GM12864 (cell line): ENCODE measurements around the gene GRIFIN.

Experiments used
- DNase-seq: peaks from one replicate; pipeline ENCODE4 v3.0.0-alpha.2; 2011; ENCODE audit warnings: low read depth
- H3K4me3 ChIP-seq: 2 replicates; pipeline ENCODE4 v1.5.1; 2011; ENCODE audit warnings: mild to moderate bottlenecking, low read depth, low read length, control low read depth
- CTCF ChIP-seq: IDR thresholded peaks from 2 replicates; pipeline ENCODE4 v1.5.1; 2011; ENCODE audit warnings: low read depth, mild to moderate bottlenecking, moderate library complexity, low read length, control low read depth, inconsistent platforms; ENCODE audit errors: missing control alignments

GRIFIN gene

GRCh38 chr7:2512713-2513112 is 36.5 kb upstream of the GRIFIN start:
- no peak for DNase-seq
- no peak overlapping the region for H3K4me3 ChIP-seq
- TF ChIP-seq CTCF, result no peak

- TF ChIP-seq CTCF, result no peak
- no peak overlapping the region for H3K4me3 ChIP-seq
- DNase-seq, result no peak
Observed at GRCh38 chr7:2512179-2512661, 36.0 kb upstream of the GRIFIN start.

GRCh38 chr7:2511769-2512168 is 35.6 kb upstream of the GRIFIN start:
- H3K4me3 ChIP-seq, result no peak overlapping the region
- no peak for TF ChIP-seq CTCF
- DNase-seq, result no peak

GRCh38 chr7:2510909-2511768 is 34.9 kb upstream of the GRIFIN start:
- no peak for DNase-seq
- H3K4me3 ChIP-seq, result no peak overlapping the region
- TF ChIP-seq CTCF, result no peak

GRCh38 chr7:2510130-2510776 is 34.1 kb upstream of the GRIFIN start:
- no peak overlapping the region for H3K4me3 ChIP-seq
- no peak for DNase-seq
- no peak for TF ChIP-seq CTCF

- TF ChIP-seq CTCF, result no peak
- no peak overlapping the region for H3K4me3 ChIP-seq
- DNase-seq, result no peak
Observed at GRCh38 chr7:2509298-2509906, 33.2 kb upstream of the GRIFIN start.
